C4-2B (cell line): ENCODE measurements around the gene ZNF547.

Experiments
- H3K27ac ChIP-seq: fragments of 450-650 bp; 2 replicates; pipeline ENCODE4 v1.5.1; 2017
- ZFX ChIP-seq: fragments of 450-650 bp; IDR thresholded peaks from 2 replicates; pipeline ENCODE4 v1.6.1; 2017
- TF ChIP-seq, protein P1 (sequence below): fragments of 450-650 bp; conservative IDR thresholded peaks from 2 replicates; pipeline ENCODE4 v1.5.1; 2017; ENCODE audit warnings: mild to moderate bottlenecking

The ZNF547 gene

DNA sequence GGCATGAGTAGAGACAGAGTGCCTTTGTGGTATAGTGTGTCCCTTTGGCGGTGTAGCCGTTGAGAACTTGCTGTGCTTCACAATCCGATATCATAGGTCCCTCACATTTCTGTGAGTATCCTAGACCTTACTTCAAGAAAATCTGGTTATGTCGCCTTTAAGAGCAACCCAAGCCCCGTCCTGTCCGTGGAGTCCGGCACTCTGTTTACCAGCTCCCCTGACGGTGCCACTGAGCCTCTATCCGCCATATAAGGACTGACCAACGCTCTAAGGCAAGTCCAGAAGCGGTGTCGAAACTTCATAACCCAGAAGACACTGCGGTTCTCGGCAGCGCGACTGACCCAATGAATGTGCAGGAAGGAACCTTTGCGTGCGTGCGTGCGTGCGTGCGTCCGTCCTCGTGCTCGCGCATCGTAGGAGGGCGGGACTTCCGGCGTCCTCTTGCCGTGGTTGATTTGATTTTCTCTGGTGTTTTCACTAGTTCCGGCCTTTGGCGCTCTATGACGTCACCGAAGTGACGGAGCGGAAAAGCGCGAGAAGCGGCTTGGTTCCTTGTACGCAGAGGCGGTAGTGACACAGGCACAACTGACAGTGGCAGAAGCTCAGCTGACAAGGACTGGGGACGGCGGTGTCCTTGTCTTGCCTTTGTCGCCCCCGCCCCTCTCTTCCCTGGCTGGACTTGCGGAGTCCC, at the start of gene ZNF547, which contains the start of gene TRAPPC2B:
TSS of gene ZNF547 (plus strand) at position 555 of the 691 bp plus-strand sequence. CDS start 5,005 bp downstream, outside the sequence.
TSS of gene TRAPPC2B (plus strand) at position 555 of the 691 bp plus-strand sequence. CDS start 1,283 bp downstream, outside the sequence.
- TF ChIP-seq, protein P1, sequence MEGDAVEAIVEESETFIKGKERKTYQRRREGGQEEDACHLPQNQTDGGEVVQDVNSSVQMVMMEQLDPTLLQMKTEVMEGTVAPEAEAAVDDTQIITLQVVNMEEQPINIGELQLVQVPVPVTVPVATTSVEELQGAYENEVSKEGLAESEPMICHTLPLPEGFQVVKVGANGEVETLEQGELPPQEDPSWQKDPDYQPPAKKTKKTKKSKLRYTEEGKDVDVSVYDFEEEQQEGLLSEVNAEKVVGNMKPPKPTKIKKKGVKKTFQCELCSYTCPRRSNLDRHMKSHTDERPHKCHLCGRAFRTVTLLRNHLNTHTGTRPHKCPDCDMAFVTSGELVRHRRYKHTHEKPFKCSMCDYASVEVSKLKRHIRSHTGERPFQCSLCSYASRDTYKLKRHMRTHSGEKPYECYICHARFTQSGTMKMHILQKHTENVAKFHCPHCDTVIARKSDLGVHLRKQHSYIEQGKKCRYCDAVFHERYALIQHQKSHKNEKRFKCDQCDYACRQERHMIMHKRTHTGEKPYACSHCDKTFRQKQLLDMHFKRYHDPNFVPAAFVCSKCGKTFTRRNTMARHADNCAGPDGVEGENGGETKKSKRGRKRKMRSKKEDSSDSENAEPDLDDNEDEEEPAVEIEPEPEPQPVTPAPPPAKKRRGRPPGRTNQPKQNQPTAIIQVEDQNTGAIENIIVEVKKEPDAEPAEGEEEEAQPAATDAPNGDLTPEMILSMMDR: no peak
- no peak for TF ChIP-seq ZFX
- peak within 1 kb of the TSS; percentile 73 for H3K27ac ChIP-seq

DNA sequence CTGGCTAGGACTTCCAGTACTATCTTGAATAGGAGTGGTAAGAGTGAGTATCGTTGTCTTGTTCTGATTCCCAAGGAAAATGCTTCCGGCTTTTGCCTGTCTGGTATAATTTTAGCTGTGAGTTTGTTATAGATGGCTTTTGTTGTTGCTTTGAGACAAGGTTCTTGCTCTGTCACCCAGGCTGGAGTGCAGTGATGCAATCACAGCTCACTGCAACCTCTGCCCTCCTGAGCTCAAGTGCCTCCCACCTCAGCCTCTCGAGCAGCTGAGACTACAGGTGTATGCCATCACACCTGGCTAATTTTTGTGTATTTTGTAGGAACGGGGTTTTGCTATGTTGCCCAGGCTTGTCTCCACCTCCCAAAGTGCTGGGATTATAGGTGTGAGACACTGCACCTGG, 49.2 kb upstream of the ZNF547 start:
- no peak overlapping the region for H3K27ac ChIP-seq
- TF ChIP-seq, protein P1: no peak
- no peak for TF ChIP-seq ZFX

DNA sequence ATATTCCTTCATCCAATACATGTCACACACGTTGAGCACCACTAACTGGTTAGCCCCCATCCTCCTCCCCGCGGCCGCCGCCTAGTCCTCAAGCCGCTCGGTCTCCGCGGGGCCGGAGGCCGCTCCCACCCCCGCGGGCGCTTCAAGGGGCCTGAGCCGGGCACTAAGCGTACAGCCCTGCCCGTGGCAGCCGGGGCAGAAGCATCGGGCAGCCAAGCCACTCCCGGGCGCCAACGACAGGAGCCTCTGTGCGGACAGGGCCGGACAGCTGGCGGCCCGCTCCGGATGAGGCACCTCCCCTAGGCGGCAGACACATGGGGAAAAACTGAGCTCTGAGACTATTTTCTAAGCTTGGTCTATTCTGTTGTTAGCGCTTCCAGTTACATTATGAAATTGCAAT, 45.8 kb upstream of the ZNF547 start:
- H3K27ac ChIP-seq: no peak overlapping the region
- TF ChIP-seq, protein P1: no peak
- no peak for TF ChIP-seq ZFX

DNA sequence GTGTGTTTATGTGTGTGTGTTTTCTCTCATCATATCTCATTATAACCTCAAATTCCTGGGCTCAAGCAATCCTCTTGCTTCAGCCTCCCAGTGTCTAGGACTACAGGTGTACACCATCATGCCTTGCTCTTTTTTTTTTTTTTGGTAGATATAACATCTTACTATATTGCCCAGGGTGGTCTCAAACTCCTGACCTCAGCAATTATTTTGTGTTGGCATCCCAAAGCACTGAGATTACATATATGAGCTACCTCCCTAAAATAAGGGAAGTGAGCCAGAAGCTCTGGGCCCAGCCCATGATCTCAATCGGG, 43.5 kb upstream of the ZNF547 start:
- peak overlapping the region; percentile 89 for H3K27ac ChIP-seq
- TF ChIP-seq, protein P1: no peak
- TF ChIP-seq ZFX: no peak

DNA sequence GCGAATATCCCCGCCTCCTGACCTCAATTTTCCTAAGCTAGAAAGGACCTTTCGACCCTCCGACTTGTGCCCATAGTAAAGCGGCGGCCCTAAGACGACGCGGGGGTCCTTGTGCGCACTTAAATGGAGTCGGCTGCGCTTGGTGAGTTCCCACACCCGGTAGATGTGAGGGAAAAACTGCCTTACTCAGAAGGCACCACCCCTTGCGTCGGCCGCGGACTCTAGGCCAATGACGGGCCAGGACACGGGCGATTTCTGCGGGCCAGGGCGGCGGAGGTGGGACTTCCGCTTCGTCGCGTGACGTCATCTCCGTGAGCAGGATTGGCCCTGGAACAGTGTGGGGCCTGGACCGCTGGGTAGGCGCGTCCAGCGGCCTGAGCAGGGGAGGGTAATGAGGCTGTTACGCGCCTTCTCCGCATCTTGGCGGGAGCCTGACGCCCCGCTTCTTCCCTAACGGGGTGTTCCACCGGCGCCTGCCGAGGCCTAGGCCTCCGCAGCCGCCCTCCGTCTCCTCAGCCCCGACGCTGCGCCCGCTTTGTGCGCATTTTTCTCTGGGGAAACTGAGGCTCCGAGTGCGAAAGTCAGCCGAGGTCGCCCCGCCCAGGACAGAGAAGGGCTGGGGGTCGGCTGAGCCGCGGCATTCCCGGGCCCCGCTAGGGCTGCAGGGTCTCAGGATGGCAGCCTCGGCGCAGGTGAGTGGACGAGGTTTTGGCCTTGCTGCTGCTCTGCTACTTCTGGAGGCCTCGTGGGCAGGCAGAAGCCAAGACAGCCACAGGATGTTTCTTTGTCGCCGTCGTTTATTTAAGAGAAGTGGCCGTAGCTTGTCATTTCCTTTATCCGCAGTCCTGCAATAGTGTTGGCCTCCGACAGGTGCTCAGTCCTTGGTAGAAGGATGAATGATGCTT, 42.9 kb upstream of the ZNF547 start, which contains the start of gene ZNF543:
TSS of gene ZNF543 (plus strand) at position 293 of the 905 bp plus-strand sequence. CDS start at position 675, 382 bp downstream.
- TF ChIP-seq, protein P1: no peak
- peak; percentile 94 for TF ChIP-seq ZFX
- peak within 1 kb of the TSS; percentile 89 for H3K27ac ChIP-seq

DNA sequence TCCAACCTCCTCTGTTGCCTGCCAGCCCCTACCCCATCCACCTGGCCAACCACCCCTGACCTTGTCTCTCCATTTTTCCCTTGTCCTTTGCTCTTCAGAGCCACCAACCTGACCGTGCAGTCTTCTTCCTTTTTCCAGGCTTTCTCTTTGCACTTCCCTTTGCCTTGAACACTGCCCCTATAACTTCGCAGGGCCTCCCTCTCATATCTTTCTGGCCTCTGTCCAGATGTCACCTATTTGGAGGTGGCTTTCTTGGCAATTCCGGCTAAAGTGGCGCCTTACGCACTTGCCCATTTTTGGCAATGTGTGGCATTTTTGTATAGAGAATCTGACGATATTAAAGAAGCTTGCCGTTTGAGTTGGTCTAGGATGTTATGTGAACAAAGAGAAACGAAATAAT, 42.2 kb upstream of the ZNF547 start:
- TF ChIP-seq ZFX: no peak
- TF ChIP-seq, protein P1: no peak
- peak overlapping the region; percentile 89 for H3K27ac ChIP-seq

DNA sequence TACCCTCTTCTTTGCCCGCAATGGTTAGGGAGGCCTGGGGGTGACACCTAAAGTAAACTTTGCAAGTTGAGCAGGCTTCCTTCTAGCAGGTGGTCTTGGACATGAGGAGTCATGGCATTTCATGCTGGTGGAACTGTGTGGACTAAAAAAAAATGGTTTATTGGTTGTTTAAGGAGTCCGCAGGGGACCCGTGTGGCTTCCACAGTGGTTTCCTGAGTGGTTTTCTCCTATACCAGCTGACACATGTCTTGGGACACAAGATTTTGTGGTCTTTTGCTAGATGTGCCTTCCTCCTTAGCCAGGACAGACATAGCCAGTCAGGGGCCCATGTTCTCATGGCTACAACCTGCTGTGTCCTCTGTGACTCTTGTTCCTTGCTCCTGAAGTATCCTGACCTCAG, 41.6 kb upstream of the ZNF547 start:
- H3K27ac ChIP-seq: no peak overlapping the region; the same call in 1 of the 2 replicates
- no peak for TF ChIP-seq ZFX
- TF ChIP-seq, protein P1: no peak
